Neutrophil (primary cell): ENCODE data around the gene C16orf90.
"Not testable (repeated sequence)": the region's sequence is repeated elsewhere in the genome, so short reads cannot be mapped to it uniquely, and the experiment has no call there.

Experiments
- H3K27ac ChIP-seq: fragments of 200-600 bp; sonication (generic); 2 replicates; pipeline ENCODE4 v1.5.1; 2016; ENCODE audit warnings: mild to moderate bottlenecking, moderate library complexity
- H3K27me3 ChIP-seq: fragments of 200-600 bp; sonication (generic); 2 replicates; pipeline ENCODE4 v1.6.0; 2016; ENCODE audit warnings: mild to moderate bottlenecking
- H3K36me3 ChIP-seq: fragments of 200-600 bp; sonication (generic); 2 replicates; pipeline ENCODE4 v1.5.1; 2017
- H3K4me1 ChIP-seq, 2 experiments: fragments of 200-600 bp in 1 of 2; sonication (generic) in 1 of 2; 1 replicate in 1 of 2; 2 replicates in 1 of 2; pipeline versions ENCODE4 v1.5.1 to v1.6.1; 2013 to 2016; ENCODE audit warnings: low read depth in 1 of 2, low read length in 1 of 2, mild to moderate bottlenecking in 1 of 2, moderate library complexity in 1 of 2; ENCODE audit not compliant: control insufficient read depth in 1 of 2, insufficient read depth in 1 of 2
- H3K4me3 ChIP-seq, 2 experiments: fragments of 200-600 bp in 1 of 2; sonication (generic) in 1 of 2; 1 replicate in 1 of 2; 2 replicates in 1 of 2; pipeline ENCODE4 v1.5.1; 2013 to 2016; ENCODE audit warnings: low read depth in 1 of 2, low read length in 1 of 2, mild to moderate bottlenecking in 1 of 2, moderate library complexity in 1 of 2
- H3K9me3 ChIP-seq: fragments of 200-600 bp; sonication (generic); 2 replicates; pipeline ENCODE4 v1.5.1; 2016
- CTCF ChIP-seq: fragments of 200-600 bp; sonication (generic); IDR thresholded peaks from 2 replicates; pipeline ENCODE4 v1.5.1; 2016; ENCODE audit warnings: antibody characterized with exemption

C16orf90 gene

GRCh38 chr16:3527216-3527829, 32.0 kb upstream of the C16orf90 start:
- H3K27me3 ChIP-seq, H3K27ac ChIP-seq, H3K36me3 ChIP-seq, H3K4me1 ChIP-seq, H3K4me3 ChIP-seq, H3K9me3 ChIP-seq: not testable (repeated sequence)
- peak; percentile 25 for TF ChIP-seq CTCF

GRCh38 chr16:3525951-3526350, 30.7 kb upstream of the C16orf90 start:
- H3K36me3 ChIP-seq, result no peaks in the 10 kb centered on the region
- no peaks in the 10 kb centered on the region for H3K27me3 ChIP-seq
- no peak for TF ChIP-seq CTCF
- H3K4me1 ChIP-seq, result no peaks in the 10 kb centered on the region
- no peak overlapping the region for H3K27ac ChIP-seq
- H3K9me3 ChIP-seq, result no peaks in the 10 kb centered on the region
- no peak overlapping the region for H3K4me3 ChIP-seq

- no peak overlapping the region for H3K4me3 ChIP-seq
- H3K27me3 ChIP-seq, result no peaks in the 10 kb centered on the region
- no peak for TF ChIP-seq CTCF
Measured at GRCh38 chr16:3523281-3523680, 28.0 kb upstream of the C16orf90 start.

GRCh38 chr16:3520841-3521240, 25.6 kb upstream of the C16orf90 start:
- TF ChIP-seq CTCF, result no peak
- Histone ChIP-seq H3K4me1 (no peaks in the 10 kb centered on the region), H3K27ac (no peak overlapping the region), H3K36me3 (no peaks in the 10 kb centered on the region), H3K4me3 (no peak overlapping the region), H3K27me3 (no peaks in the 10 kb centered on the region), H3K9me3 (no peaks in the 10 kb centered on the region)

More at GRCh38 chr16:3523281-3523680, 28.0 kb upstream of the C16orf90 start:
- H3K36me3 ChIP-seq, result no peaks in the 10 kb centered on the region
- H3K4me1 ChIP-seq, result no peaks in the 10 kb centered on the region
- H3K9me3 ChIP-seq, result no peaks in the 10 kb centered on the region
- H3K27ac ChIP-seq, result no peak overlapping the region

- H3K36me3 ChIP-seq, result no peaks in the 10 kb centered on the region
- TF ChIP-seq CTCF, result no peak
- no peaks in the 10 kb centered on the region for H3K27me3 ChIP-seq
- H3K27ac ChIP-seq, result no peak overlapping the region
- H3K4me3 ChIP-seq, result no peak overlapping the region
- no peaks in the 10 kb centered on the region for H3K9me3 ChIP-seq
- H3K4me1 ChIP-seq, result no peaks in the 10 kb centered on the region
Measured at GRCh38 chr16:3520413-3520812, 25.1 kb upstream of the C16orf90 start.

- H3K36me3 ChIP-seq, result no peaks in the 10 kb centered on the region
- H3K27ac ChIP-seq, result no peak overlapping the region
- H3K9me3 ChIP-seq, result no peaks in the 10 kb centered on the region
Measured at GRCh38 chr16:3519581-3519980, 24.3 kb upstream of the C16orf90 start.

More at GRCh38 chr16:3519581-3519980, 24.3 kb upstream of the C16orf90 start:
- no peak overlapping the region for H3K4me3 ChIP-seq
- H3K4me1 ChIP-seq, result no peaks in the 10 kb centered on the region
- no peak for TF ChIP-seq CTCF
- no peaks in the 10 kb centered on the region for H3K27me3 ChIP-seq
